ENCODE measurements around the gene NTN5.

DNA sequence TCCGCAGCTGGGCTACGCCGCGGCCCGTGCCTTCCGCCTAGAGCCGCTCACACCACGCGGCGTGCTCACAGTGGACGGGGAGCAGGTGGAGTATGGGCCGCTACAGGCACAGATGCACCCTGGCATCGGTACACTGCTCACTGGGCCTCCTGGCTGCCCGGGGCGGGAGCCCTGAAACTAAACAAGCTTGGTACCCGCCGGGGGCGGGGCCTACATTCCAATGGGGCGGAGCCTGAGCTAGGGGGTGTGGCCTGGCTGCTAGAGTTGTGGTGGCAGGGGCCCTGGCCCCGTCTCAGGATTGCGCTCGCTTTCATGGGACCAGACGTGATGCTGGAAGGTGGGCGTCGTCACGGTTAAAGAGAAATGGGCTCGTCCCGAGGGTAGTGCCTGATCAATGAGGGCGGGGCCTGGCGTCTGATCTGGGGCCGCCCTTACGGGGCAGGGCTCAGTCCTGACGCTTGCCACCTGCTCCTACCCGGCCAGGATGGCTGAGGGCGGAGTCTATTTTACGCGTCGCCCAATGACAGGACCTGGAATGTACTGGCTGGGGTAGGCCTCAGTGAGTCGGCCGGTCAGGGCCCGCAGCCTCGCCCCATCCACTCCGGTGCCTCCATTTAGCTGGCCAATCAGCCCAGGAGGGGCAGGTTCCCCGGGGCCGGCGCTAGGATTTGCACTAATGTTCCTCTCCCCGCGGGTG, 43.1 kb downstream of the NTN5 start:
- TF ChIP-seq POU2F2 (IDR thresholded peaks at IDR 0.05; ENCODE audit: low read depth, low read length) (no peak), POLR2A (IDR thresholded peaks at IDR 0.05; ENCODE audit: low read depth, low read length) (no peak), TAF1 (IDR thresholded peaks at IDR 0.05; ENCODE audit: low read depth, low read length) (no peak), POLR2AphosphoS5 (IDR thresholded peaks at IDR 0.05; ENCODE audit: low read depth, low read length) (no peak), PAX5 (IDR thresholded peaks at IDR 0.05; ENCODE audit: insufficient read depth, low read length, severe bottlenecking) (no peak)

All from GM12891 (cell line).